ENCODE data around the gene LUZP1. TPM values are rescaled to one million over a fixed set of nuclear protein-coding genes. Genes with fewer than 3 reads are reported as not detected.

Gene LUZP1
- total and polyA plus RNA-seq, 2 experiments from 2014 or later, result 45.7 to 152 TPM

DNA sequence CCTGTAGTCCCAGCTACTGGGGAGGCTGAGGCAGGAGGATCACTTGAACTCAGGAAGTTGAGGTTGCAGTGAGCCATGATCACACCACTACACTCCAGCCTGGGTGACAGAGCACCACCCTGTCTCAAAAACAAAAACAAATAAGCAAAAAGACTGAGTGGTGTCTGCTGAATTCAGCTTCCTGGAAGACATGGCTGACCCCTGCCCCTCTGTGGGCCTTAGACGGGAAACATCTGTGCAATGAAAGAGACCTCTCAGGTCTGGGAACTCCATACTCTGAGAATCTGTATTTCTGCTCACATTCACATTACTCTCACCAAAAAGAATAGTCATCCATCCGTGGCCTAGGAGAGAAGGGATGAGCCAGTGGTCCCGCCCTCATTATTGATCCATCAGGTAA, 46.6 kb upstream of the LUZP1 start:
- Mint-ChIP-seq H3K27me3 (ENCODE audit: insufficient read depth, low read depth, poor library complexity) (peaks cover 21% of the 10 kb centered on the region), H3K27ac (no peak overlapping the region), H3K4me3 (no peak overlapping the region), H3K36me3 (ENCODE audit: low read depth) (no peaks in the 10 kb centered on the region), H3K4me1 (peaks cover 21% of the 10 kb centered on the region), H3K9me3 (no peaks in the 10 kb centered on the region)
- H2AFZ ChIP-seq, result no peak overlapping the region
- H3K4me2 ChIP-seq, result peak overlapping the region; percentile 98; the same call in 1 of the 2 replicates
- no peak overlapping the region for H3K27ac ChIP-seq (ENCODE audit: low read depth)
- TF ChIP-seq CREB1 (CRISPR knock-in tag; IDR thresholded peaks at IDR 0.05; ENCODE audit: low read depth), result no peak
- no peak for TF ChIP-seq NANOG (IDR thresholded peaks at IDR 0.05; ENCODE audit: borderline replicate concordance)
- TF ChIP-seq, protein P1, sequence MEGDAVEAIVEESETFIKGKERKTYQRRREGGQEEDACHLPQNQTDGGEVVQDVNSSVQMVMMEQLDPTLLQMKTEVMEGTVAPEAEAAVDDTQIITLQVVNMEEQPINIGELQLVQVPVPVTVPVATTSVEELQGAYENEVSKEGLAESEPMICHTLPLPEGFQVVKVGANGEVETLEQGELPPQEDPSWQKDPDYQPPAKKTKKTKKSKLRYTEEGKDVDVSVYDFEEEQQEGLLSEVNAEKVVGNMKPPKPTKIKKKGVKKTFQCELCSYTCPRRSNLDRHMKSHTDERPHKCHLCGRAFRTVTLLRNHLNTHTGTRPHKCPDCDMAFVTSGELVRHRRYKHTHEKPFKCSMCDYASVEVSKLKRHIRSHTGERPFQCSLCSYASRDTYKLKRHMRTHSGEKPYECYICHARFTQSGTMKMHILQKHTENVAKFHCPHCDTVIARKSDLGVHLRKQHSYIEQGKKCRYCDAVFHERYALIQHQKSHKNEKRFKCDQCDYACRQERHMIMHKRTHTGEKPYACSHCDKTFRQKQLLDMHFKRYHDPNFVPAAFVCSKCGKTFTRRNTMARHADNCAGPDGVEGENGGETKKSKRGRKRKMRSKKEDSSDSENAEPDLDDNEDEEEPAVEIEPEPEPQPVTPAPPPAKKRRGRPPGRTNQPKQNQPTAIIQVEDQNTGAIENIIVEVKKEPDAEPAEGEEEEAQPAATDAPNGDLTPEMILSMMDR (conservative IDR thresholded peaks at IDR 0.05; ENCODE audit: low read depth in 2 of 2), result no peak
- no peak for TF ChIP-seq POLR2AphosphoS5 (IDR thresholded peaks at IDR 0.05; ENCODE audit: low read depth)
- no peak for TF ChIP-seq ZNF331 (CRISPR knock-in tag; IDR thresholded peaks at IDR 0.05; ENCODE audit: low read depth)
- TF ChIP-seq, protein P2, sequence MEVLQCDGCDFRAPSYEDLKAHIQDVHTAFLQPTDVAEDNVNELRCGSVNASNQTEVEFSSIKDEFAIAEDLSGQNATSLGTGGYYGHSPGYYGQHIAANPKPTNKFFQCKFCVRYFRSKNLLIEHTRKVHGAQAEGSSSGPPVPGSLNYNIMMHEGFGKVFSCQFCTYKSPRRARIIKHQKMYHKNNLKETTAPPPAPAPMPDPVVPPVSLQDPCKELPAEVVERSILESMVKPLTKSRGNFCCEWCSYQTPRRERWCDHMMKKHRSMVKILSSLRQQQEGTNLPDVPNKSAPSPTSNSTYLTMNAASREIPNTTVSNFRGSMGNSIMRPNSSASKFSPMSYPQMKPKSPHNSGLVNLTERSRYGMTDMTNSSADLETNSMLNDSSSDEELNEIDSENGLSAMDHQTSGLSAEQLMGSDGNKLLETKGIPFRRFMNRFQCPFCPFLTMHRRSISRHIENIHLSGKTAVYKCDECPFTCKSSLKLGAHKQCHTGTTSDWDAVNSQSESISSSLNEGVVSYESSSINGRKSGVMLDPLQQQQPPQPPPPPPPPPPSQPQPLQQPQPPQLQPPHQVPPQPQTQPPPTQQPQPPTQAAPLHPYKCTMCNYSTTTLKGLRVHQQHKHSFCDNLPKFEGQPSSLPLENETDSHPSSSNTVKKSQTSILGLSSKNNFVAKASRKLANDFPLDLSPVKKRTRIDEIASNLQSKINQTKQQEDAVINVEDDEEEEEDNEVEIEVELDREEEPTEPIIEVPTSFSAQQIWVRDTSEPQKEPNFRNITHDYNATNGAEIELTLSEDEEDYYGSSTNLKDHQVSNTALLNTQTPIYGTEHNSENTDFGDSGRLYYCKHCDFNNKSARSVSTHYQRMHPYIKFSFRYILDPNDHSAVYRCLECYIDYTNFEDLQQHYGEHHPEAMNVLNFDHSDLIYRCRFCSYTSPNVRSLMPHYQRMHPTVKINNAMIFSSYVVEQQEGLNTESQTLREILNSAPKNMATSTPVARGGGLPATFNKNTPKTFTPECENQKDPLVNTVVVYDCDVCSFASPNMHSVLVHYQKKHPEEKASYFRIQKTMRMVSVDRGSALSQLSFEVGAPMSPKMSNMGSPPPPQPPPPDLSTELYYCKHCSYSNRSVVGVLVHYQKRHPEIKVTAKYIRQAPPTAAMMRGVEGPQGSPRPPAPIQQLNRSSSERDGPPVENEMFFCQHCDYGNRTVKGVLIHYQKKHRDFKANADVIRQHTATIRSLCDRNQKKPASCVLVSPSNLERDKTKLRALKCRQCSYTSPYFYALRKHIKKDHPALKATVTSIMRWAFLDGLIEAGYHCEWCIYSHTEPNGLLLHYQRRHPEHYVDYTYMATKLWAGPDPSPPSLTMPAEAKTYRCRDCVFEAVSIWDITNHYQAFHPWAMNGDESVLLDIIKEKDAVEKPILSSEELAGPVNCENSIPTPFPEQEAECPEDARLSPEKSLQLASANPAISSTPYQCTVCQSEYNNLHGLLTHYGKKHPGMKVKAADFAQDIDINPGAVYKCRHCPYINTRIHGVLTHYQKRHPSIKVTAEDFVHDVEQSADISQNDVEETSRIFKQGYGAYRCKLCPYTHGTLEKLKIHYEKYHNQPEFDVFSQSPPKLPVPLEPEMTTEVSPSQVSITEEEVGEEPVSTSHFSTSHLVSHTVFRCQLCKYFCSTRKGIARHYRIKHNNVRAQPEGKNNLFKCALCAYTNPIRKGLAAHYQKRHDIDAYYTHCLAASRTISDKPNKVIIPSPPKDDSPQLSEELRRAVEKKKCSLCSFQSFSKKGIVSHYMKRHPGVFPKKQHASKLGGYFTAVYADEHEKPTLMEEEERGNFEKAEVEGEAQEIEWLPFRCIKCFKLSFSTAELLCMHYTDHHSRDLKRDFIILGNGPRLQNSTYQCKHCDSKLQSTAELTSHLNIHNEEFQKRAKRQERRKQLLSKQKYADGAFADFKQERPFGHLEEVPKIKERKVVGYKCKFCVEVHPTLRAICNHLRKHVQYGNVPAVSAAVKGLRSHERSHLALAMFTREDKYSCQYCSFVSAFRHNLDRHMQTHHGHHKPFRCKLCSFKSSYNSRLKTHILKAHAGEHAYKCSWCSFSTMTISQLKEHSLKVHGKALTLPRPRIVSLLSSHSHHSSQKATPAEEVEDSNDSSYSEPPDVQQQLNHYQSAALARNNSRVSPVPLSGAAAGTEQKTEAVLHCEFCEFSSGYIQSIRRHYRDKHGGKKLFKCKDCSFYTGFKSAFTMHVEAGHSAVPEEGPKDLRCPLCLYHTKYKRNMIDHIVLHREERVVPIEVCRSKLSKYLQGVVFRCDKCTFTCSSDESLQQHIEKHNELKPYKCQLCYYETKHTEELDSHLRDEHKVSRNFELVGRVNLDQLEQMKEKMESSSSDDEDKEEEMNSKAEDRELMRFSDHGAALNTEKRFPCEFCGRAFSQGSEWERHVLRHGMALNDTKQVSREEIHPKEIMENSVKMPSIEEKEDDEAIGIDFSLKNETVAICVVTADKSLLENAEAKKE (CRISPR knock-in tag; IDR thresholded peaks at IDR 0.05), result no peak
- TF ChIP-seq, protein P3, sequence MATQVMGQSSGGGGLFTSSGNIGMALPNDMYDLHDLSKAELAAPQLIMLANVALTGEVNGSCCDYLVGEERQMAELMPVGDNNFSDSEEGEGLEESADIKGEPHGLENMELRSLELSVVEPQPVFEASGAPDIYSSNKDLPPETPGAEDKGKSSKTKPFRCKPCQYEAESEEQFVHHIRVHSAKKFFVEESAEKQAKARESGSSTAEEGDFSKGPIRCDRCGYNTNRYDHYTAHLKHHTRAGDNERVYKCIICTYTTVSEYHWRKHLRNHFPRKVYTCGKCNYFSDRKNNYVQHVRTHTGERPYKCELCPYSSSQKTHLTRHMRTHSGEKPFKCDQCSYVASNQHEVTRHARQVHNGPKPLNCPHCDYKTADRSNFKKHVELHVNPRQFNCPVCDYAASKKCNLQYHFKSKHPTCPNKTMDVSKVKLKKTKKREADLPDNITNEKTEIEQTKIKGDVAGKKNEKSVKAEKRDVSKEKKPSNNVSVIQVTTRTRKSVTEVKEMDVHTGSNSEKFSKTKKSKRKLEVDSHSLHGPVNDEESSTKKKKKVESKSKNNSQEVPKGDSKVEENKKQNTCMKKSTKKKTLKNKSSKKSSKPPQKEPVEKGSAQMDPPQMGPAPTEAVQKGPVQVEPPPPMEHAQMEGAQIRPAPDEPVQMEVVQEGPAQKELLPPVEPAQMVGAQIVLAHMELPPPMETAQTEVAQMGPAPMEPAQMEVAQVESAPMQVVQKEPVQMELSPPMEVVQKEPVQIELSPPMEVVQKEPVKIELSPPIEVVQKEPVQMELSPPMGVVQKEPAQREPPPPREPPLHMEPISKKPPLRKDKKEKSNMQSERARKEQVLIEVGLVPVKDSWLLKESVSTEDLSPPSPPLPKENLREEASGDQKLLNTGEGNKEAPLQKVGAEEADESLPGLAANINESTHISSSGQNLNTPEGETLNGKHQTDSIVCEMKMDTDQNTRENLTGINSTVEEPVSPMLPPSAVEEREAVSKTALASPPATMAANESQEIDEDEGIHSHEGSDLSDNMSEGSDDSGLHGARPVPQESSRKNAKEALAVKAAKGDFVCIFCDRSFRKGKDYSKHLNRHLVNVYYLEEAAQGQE (IDR thresholded peaks at IDR 0.05; ENCODE audit: unreplicated experiment), result no peak
- no peak for TF ChIP-seq STAT1 (IDR thresholded peaks at IDR 0.05; ENCODE audit: unreplicated experiment)
- TF ChIP-seq JUNB (IDR thresholded peaks at IDR 0.05; ENCODE audit: unreplicated experiment), result no peak
- no peak for TF ChIP-seq ZNF114 (CRISPR knock-in tag; IDR thresholded peaks at IDR 0.05)
- TF ChIP-seq, protein P4, sequence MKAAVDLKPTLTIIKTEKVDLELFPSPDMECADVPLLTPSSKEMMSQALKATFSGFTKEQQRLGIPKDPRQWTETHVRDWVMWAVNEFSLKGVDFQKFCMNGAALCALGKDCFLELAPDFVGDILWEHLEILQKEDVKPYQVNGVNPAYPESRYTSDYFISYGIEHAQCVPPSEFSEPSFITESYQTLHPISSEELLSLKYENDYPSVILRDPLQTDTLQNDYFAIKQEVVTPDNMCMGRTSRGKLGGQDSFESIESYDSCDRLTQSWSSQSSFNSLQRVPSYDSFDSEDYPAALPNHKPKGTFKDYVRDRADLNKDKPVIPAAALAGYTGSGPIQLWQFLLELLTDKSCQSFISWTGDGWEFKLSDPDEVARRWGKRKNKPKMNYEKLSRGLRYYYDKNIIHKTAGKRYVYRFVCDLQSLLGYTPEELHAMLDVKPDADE (IDR thresholded peaks at IDR 0.05), result no peak
- DNase-seq (ENCODE audit: low spot score) (no peak), ATAC-seq (no peak)
- H3F3A ChIP-seq (replicated peaks; ENCODE audit: low read depth), result 0 out of 2 replicates have a peak, but pooled peaks cover 5% of the 10 kb centered on the region
- no peaks in the 10 kb centered on the region for H3K9me2 ChIP-seq (ENCODE audit: insufficient read depth)
- H3K4me3 ChIP-seq, result 0 out of 2 replicates have a peak overlapping the region, but pooled peaks have one; percentile 84
- peaks cover 20% of the 10 kb centered on the region for H3K4me1 ChIP-seq (ENCODE audit: insufficient read depth)
- no peaks in the 10 kb centered on the region; the same call in 1 of the 2 replicates for H4K20me1 ChIP-seq (replicated peaks; ENCODE audit: insufficient read depth)
- H3K27me3 ChIP-seq (ENCODE audit: insufficient read depth), result peaks cover 18% of the 10 kb centered on the region
- H3K79me2 ChIP-seq (replicated peaks; ENCODE audit: insufficient read depth), result peaks cover 8% of the 10 kb centered on the region; the same call in 1 of the 2 replicates
- no peaks in the 10 kb centered on the region for H3K36me3 ChIP-seq (ENCODE audit: insufficient read depth)

Data from GM23338 (cell line).